HG03280 (cell line): Measurements from ENCODE around the gene PUS7L.

ENCODE experiments used
- ATAC-seq: cut with Tn5 transposase; IDR thresholded peaks from one replicate; pipeline ENCODE4 v1.9.1; 2021; ENCODE audit warnings: mild to moderate bottlenecking, moderate library complexity; ENCODE audit not compliant: unreplicated experiment

Gene PUS7L, protein sequence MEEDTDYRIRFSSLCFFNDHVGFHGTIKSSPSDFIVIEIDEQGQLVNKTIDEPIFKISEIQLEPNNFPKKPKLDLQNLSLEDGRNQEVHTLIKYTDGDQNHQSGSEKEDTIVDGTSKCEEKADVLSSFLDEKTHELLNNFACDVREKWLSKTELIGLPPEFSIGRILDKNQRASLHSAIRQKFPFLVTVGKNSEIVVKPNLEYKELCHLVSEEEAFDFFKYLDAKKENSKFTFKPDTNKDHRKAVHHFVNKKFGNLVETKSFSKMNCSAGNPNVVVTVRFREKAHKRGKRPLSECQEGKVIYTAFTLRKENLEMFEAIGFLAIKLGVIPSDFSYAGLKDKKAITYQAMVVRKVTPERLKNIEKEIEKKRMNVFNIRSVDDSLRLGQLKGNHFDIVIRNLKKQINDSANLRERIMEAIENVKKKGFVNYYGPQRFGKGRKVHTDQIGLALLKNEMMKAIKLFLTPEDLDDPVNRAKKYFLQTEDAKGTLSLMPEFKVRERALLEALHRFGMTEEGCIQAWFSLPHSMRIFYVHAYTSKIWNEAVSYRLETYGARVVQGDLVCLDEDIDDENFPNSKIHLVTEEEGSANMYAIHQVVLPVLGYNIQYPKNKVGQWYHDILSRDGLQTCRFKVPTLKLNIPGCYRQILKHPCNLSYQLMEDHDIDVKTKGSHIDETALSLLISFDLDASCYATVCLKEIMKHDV

DNA sequence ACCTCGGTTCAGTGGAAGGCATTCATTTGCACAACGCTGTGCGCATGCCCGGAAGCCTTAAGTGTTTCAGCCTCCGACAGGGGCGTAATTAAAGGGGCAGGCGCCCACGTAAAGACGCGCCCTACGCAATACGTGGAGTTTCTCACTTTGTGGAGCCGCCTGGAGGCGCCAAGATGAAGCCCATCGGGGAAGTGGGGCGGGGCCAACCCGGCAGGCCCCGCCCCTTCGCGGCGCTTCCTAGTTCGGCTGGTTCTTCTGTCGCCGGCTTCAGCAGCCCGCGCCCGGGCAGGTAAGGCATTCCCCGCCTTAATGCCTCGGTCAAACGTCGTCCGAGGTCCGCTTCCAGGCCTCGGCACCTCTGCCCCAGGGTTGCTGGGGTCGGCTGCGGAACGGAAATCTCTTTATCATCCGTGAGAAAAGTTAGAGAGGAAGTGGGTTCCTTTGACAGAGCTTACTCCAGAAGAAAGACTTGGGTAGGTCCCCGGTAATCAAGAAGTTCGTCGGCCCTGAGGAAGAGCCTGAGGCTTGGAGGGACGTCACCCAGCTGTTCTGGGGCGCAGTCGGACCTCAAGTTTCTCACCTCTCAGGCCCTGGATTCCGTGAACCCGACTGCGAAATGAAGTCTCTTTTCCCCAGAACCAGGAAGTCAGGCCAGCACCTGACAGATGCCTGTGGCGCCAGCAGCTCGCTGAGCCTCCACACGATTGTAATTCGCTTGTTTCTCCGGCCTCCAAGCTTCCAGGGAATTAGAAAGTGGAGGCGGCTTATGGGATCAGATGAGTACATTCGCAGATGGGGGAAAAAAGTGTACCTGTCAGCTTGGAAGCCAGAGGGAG is at the start of gene PUS7L, which contains the start of gene IRAK4:
TSS of gene PUS7L (minus strand) at position 63 of the 836 bp plus-strand sequence. CDS start 3,545 bp downstream, outside the sequence.
TSS of gene IRAK4 (plus strand) at position 224 of the 836 bp plus-strand sequence. CDS start 9,161 bp downstream, outside the sequence.
- peak; percentile 96 for ATAC-seq

DNA sequence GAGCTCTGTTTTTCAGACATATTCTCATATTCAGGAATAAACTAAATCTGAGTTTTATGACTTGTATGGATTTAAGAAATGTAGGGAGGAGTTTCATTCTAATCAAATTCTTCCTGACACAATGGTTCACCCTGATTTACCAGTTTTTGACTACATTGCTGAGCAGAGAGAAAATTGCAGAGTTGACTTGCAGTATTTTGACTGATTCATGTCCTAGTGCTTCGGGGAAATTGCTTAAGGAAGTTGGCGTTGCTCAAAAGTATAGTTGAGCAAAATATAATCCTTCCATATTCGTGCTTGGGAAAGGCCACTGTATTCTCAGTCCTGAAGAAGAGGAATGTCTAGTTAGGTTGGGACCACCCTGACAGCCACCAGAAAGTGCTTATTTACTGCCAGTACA is 48.8 kb upstream of the PUS7L start:
- ATAC-seq: no peak

DNA sequence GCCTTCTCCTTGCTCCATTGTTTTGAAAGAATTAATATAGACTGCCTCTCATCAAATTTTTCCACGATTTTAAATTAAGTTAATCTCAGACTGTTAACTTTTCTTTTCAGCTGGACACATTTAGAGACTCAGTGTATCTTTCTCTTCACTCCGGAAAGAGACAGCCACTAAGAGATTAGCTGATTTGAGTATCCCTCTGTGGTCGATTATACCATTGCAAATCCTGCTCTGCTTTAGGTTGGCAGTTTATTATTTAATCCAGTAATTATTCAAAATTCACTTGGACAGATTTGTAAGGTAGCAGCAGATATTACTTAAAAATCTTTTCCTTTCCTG is 48.1 kb upstream of the PUS7L start:
- no peak for ATAC-seq

DNA sequence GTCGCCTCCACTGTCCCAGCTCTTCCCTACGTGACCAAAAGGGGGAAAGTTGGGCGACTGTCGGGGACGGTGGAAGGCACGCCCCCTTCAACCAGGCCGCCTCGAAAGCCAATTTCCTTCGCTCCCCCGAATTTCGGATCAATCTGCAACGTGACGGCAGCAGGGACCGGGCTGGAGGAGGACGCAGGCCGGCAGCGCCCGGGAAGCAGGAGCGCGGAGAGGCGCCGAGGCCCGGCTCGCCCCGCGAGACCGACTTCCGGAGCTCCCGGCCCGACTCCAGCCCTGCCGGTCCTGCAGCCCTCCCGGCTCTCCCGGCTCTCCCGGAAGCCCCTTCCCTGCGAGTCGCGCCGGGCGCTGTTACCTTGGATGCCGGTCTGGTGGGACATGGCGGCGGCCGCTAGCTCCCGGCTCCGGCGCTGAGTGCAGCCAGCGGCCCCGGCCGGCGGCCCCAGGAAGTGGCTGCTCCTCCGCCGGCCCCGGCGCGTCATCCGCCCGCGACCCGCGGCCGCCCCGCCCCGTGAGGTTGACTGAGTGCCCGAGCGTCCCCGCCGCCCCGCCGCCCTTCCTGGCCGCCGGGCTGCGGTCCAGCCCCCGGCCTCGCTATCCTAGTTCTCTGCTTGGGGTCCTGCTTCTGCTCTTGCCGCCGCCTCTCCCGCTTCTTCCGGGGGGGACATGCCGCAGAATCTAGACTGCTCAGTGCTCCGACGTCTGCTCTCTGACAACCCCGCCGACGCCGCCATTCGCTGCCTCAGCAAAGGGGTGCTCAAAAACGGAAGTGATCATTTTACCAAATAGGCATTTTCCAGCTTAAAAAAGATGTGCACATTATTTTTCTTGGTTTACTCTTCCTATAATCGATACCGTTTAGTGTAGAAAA is 47.5 kb upstream of the PUS7L start, which contains the start of gene TWF1:
TSS of gene TWF1 (minus strand) at position 458 of the 877 bp plus-strand sequence. CDS start at position 386, 72 bp downstream.
- ATAC-seq: peak; percentile 97

DNA sequence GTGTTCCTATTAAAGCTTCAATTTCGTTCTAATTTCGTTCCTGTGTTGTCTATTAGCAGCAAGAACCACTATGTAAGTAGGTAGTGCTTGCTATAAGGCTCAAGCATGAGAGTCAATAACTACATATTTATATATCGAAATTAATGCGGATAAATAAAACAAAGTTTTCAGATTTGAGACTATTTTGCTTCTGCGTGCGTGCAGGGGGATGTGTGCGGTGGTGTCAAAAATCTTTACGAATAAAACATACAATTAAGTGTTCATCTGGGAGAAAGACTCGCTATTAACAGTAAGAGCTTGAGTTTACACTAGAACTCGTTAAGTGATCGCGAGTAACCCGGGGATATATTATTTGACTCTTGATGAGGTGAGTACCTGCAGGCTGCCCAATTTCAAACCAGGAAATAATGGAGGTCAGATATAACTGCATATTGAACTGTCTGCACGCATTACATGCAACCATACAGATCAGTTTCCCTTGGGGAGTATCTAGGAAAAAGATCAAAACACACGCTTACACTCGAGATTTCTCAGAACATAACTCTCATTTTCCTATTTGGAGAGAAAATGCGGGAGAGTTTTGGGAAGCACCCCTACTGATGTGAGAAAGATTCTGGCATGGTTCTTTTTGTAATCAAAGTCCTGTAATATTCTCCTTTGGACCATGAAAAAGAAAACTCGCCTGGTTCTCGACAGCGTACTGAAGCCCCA is 46.7 kb upstream of the PUS7L start:
- no peak for ATAC-seq

DNA sequence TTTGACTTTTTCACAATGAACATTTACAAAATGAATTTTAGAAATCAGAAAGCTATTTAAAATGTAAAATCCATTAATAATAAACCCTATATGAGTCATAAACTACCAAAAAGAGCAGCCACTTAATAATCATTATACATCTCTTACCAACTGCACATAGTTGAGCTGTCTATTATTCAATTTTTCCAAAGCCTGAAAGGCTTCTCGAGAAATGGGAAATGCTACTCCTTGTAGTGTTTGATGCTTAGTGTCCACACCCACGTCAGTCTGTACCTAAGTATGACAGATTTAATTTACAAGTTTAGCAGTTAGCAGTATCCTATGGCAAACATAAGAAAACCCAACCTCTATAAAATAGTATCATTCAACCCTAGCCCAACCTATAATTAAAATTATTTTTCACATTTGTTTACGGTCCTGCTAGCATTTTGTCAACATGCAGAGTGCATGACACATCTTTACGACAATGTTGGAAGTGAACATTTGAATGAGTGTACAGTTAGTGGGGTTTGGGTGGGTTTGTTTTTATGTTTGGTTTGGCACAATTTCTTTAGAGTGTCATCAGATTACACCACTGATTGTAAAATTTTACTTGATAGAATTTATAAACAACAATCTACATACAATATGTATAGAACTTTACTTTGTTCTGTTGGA is 39.1 kb upstream of the PUS7L start:
- ATAC-seq: no peak

DNA sequence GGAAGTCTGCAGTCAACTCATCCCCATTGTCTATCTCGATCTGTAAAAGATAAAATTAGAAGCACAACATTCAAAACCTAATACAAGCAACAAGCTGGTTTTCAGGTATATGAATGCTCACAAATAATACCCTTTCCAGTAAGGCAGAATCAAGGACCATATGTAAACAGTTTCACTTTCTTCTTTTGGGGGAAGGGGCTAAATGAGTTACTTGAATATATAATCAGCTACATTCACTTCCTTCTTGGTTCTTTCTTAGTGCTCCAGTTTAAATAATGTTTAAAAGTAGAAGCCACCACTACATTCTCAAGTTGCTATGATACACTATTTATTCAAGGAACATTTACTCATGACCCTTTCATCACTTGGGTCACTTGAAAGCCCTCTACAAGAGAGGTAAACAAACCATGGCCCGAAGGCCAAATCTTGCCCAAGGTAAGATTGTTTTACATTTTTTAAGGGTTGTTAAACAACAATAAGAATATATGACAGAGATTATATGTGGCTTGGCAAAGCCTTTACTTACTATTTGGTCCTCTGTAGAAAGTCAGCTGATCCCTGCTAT is 37.2 kb upstream of the PUS7L start:
- no peak for ATAC-seq

DNA sequence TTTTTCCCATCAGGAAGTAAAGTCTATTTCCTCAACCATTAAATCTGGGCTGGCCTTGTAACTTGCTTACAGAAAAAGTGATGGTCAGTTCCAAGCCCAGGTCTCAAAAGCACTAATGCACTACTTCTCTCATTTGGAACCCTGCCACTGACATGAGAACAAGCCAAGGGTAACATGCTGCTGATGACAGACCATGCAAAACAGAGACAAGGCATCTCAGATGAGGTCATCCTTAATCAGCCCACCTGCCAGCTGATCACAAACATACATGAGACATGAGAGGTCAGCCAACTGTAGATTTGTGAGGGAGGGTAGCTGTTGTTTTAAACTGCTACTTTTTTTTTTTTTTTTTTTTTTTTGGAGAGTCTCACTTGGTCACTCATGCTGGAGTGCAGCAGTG is 31.4 kb upstream of the PUS7L start:
- ATAC-seq: no peak

DNA sequence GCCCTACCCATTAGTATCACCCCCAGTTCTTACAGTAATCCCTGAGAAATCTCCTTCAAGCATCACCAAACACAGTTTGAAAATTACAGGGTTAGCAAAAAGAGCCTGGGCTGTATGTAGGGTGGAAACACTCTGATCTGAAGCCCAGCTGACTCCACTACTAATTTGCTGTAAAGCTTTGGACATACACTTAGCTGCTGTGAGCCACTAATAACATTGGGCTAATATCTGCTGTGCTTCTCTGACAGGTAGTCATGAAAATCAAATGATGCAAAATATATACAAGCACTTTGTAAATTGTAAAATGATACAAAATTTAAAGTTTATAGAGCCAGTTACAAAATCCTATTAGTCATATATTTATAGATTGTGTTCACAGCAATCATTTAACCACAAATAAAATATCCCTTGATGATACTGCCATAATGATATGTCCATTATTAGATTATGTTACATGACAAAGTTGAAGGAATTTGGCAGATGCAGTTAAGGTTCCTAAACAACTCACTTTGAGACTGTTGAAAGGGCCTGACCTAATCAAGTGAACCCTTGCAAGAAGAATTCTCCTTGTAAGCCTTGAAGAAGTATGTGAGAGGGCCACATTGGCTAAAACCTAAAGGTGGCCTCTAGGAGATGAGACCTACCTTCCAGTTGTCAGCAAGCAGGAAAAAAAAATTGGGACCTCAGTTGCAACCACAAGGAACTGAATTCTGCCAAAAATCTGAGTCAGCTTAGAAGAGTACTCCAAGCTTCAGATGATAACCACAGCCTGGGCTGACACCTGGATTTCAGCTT is 28.5 kb upstream of the PUS7L start:
- no peak for ATAC-seq

DNA sequence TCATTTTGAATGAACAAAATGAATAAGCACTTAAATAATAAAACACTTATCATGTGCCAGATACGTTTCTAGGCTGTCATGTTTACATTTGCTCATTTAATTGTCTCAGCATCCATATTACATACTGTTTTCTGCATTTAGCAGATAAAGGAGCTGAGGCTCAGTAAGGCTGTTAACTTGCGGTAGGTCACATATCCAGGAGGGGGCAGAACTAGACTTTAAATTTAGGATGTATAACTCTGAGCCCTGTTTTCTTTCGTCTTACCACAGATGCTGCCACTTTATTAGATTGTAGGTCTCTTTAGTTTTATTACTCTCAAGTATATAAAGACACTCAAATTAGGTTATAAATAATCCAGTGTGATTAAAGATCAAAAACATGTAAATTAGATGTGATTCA is 17.9 kb upstream of the PUS7L start:
- ATAC-seq: peak; percentile 60

DNA sequence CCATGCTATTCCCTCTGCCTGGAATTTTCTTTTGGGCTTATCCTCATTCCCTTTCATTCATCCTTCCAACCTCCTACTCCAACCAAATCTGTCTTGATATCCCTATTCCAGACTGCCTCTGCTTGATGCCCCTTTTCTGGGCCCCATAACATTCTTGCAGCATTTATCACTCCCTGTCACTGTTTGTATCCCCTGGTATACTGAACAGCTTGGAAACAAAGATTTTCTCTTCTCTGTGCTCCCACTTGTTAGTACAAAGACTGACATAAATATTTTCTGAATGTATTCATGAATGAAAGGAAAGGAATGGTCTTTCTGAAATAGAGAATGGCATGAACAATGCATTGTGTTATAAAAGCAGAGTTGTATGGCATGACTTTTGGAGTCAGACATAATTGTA is 7.7 kb upstream of the PUS7L start:
- no peak for ATAC-seq

DNA sequence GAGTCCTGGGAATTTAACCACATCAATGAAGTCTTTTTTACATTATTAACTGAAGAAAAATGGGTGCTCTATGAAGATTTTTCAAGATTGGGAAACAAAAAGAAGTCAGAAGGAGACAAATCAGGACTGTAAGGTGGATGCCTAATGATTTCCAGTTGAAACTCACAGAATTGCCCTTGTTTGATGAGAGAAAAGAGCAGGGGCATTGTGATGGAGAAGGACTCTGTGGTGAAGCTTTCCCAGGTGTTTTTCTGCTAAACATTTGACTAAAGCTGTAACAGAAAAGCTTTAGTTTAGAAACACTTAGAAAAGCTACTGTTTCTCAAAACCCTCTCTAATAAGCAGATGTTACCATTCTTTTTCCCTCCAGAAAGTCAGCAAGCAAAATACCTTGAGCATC is 5.9 kb upstream of the PUS7L start:
- no peak for ATAC-seq

DNA sequence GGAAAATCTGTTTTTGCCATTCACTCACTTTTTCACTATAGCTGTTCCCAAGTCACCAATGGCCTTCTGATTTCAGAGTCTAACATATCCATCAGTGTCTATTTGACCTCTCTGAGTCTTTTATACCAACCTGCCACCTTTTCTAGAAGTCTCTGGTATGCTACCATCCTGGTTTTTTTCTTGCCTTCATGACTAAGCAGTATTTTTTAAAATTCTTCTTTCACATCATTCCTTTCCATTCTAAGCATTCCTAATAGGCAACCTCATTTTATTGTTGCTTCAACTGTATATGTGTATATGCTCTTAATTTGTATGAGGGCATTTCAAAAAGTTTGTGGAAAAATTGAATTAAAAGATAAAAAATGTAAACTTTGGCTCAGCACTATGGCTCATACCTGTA is 5.2 kb upstream of the PUS7L start:
- no peak for ATAC-seq

DNA sequence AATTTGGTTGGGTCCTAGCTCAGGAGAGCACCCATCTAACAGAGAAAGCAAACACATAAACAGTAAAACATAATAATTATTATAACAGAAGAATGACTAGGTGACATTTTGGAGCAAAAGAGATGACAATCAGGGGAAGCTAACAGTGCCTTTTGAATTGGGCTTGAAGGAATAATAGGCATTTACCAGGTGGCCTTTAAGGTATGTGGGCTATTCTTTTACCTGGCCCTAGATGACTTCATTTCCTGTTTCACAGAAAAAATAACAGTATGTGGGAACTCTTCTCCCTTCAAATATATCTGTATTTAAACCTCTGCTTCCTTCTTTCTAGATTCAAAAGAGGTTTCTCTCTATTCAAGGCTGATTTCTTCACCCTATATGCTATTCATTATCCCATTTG is 4.0 kb upstream of the PUS7L start:
- no peak for ATAC-seq

DNA sequence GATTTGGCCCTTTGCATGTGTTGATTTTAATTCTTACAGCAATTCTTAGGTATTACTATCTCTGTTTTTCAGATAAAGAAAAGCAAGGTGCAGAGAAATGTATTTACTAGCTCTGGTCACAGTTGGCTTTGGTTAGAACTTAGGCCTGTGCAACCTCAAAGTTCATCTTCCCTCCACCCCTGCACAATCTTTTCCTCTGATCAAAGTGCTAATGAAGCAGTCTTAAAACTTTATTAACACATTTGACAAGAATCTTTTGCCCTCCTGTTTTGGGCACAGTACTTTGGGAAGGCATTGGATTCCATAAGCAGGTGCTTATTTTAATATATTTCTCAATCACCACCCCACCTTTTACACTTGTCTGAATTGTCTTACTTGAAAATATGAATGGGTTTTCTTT is 2.9 kb upstream of the PUS7L start:
- ATAC-seq: no peak

DNA sequence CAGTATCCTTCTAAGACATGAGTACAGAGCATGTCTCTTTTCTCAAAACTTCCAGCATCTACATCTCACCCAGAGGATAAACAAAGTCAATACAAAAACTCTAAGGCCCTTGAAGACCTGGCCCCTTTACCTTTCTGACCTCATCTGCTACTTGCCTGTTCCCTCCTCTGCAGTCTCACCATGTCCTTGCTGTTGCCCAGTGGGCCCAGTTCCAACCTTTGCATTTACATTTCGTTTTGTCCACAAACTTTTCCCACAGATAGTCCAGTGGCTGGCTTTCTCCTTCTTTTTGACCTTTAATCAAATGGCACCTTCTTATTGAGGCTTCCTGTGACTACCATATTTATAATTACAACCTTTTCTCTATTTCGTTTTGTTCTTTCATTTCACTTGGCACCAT is 1.8 kb upstream of the PUS7L start:
- no peak for ATAC-seq

DNA sequence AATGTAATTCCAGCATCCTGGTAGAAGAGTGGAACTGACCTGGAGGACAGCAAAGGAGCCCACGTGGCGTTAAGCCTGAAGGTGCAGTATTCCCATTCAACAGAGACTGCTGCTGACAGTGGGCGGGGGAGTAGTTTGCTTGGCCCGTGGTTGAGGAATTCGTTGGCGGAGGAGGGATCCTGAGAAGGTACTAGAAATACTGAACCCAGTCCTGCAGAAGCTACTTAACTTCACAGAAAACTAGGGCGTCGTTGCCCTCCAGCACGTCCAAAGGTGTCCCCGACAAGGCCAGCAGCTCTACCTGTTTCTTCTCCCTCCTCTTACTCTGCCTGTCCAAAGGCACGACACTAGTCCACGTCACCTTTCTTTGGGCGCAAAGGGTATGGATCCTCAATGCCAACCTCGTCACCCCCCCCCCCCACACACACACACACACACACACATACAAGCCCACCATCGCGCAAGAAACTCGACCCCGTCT is 303 bp downstream of the PUS7L start:
- ATAC-seq: peak; percentile 3

DNA sequence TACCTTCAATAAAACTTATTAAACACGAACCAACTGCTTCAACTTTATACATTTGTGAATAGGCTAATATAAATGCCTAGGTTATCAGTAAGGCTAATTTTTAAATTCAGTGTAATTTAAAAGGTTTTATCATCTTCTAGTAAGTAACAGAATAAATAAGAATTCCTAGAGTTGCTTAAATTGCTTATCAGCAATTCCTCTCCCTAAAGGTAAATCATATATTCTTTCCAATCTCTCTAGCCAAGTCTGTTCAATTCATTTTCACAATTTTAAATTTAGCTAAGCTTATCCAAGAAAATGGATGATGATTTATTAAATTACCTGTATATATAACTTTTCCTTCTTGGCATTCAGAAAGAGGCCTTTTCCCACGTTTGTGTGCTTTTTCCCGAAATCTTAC is 4.6 kb downstream of the PUS7L start:
- ATAC-seq: no peak
